IPS DF 4.7 (cell line): Measurements from ENCODE around the gene KLK10.

Experiments used
- DNase-seq: peaks from one replicate; pipeline ENCODE4 v3.0.0-alpha.2; 2013; ENCODE audit warnings: low spot score; ENCODE audit errors: extremely low read depth

KLK10 gene

GRCh38 chr19:51026554-51026831 lies 7.0 kb upstream of the KLK10 start, which contains the start of gene KLK11:
KLK11 (minus strand) TSS chr19:51026616; CDS start chr19:51025631, 985 bp downstream.
- DNase-seq, result no peak

- DNase-seq, result no peak
These were observed 6.5 kb upstream of the KLK10 start for GRCh38 chr19:51025809-51026553.

- DNase-seq, result no peak
These were observed 5.9 kb upstream of the KLK10 start for GRCh38 chr19:51025401-51025800.

GRCh38 chr19:51024924-51025323 lies 5.4 kb upstream of the KLK10 start:
- no peak for DNase-seq

- no peak for DNase-seq
These were observed 4.4 kb upstream of the KLK10 start for GRCh38 chr19:51023946-51024345.

- no peak for DNase-seq
These were observed 3.0 kb upstream of the KLK10 start for GRCh38 chr19:51022526-51022925.

GRCh38 chr19:51020988-51021651 lies 1.6 kb upstream of the KLK10 start:
- no peak for DNase-seq

GRCh38 chr19:51018745-51019543 lies 565 bp downstream of the KLK10 start:
- no peak for DNase-seq

GRCh38 chr19:51016798-51017683 lies 2.5 kb downstream of the KLK10 start:
- DNase-seq, result no peak

- no peak for DNase-seq
These were observed 3.7 kb downstream of the KLK10 start for GRCh38 chr19:51015691-51016267.

GRCh38 chr19:51014242-51014641 lies 5.3 kb downstream of the KLK10 start:
- no peak for DNase-seq

GRCh38 chr19:51012661-51013190 lies 6.8 kb downstream of the KLK10 start:
- no peak for DNase-seq

- no peak for DNase-seq
These were observed 9.3 kb downstream of the KLK10 start for GRCh38 chr19:51010066-51010795.

GRCh38 chr19:51009061-51009891 lies 10.2 kb downstream of the KLK10 start:
- DNase-seq, result no peak

GRCh38 chr19:51007488-51007887 lies 12.0 kb downstream of the KLK10 start:
- no peak for DNase-seq

- DNase-seq, result no peak
These were observed 13.1 kb downstream of the KLK10 start for GRCh38 chr19:51006406-51006805.

GRCh38 chr19:51005248-51005647 lies 14.3 kb downstream of the KLK10 start:
- DNase-seq, result no peak

- no peak for DNase-seq
These were observed 16.2 kb downstream of the KLK10 start for GRCh38 chr19:51003316-51003715.
